Stimulated activated CD4-positive, alpha-beta T cell treated with anti-CD3 and anti-CD28 coated beads, Interleukin-12 subunit alpha, Interleukin-12 subunit beta, amount 100 ng/mL, for 24 hours (primary cell): ENCODE data around the gene TECPR1.

Experiments
- DNase-seq, 2 experiments: peaks; one replicate each; pipeline ENCODE4 v3.0.0-alpha.2; 2020; ENCODE audit warnings: low read depth in 2 of 2

Gene TECPR1

DNA sequence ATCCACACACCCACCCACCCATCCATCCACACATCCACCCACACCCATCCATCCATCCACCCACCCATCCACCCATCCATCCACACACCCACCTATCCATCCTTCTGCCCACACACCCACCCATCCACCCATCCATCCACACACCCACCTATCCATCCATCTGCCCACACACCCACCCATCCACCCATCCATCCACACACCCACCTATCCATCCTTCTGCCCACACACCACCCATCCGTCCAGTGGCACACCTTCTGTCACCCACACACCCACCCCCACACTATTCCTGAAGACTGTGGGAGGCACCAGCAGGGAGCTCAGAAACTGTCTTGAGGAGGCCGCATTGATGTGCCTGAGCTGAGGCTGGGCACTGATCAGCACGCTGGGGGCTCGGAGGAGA is 9.1 kb downstream of the TECPR1 start:
- no peak for DNase-seq

DNA sequence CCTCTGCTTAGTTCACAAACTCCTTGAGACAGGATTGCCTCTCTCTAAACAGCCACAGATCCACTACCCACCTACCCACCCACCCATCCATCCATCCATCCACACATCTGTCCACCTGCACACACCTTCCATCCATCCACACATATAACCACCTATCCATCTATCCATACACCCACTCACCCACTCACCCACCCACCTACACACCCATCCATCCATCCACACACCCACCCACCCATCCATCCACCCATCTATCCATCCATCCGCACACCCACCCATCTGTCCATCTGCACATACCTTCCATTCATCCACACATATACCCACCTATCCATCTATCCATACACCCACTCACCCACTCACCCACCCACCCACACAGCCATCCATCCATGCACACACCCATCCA is 9.7 kb downstream of the TECPR1 start:
- DNase-seq: no peak

DNA sequence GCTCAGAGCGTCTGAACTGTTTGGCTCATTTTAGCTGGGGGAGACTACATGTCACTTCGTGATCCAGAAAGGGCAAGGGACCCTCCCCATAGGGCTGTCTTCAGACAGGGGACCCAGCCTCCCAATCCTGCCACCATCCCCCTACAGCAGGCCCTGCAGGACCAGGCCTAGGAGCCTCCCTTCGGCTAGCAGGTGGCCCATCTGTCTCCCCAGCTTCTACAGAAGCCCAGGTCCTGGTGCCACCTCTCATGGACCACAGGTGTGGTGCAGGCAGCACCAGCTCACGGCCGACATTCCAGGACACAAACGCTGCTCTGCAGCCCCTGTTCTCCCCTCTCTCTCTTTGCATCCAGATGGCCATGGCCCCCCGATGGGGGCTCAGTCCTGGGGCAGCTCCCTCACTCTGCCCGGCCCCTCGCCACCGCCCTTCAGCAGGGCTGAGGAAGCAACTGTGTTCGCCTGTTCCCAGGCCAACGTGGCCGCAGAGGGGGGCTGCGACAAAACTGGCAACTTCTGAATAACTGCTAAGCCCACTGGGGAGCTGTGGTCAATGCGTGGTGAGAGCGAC is 10.3 kb downstream of the TECPR1 start:
- no peak for DNase-seq

DNA sequence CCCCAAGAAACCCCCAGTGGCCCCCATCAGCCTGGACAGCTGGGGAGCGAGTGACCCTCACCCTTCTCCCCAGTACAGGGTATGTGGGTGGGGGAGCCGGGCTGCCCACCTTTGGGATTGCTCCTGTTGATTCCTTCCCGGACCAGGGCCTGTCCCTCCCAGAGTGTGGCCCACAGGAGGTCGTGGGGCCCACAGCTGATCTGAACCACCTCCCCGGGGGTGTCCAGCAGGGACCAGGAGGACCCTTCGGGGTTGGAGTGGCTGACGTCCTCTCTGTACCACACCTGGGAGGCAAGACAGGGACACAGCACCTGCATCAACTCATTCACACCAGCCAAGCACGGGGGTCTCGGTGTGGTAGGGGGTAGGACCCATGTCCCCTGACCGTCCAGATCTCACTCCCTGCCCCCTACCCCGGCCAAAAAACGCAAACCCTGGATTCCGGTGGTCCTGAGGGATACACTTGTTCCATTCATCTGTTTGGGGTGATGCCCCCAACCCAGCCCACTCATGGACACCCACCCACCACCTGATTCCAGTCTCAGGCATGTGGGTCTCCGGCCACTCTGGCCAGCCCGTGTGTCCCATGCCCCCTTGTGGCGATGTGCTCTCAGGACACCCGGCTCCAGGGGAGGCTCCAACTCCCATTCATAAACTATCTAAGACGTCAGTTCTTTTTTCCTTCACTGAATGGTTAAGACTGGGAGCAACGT is 10.9 kb downstream of the TECPR1 start:
- DNase-seq: no peak

DNA sequence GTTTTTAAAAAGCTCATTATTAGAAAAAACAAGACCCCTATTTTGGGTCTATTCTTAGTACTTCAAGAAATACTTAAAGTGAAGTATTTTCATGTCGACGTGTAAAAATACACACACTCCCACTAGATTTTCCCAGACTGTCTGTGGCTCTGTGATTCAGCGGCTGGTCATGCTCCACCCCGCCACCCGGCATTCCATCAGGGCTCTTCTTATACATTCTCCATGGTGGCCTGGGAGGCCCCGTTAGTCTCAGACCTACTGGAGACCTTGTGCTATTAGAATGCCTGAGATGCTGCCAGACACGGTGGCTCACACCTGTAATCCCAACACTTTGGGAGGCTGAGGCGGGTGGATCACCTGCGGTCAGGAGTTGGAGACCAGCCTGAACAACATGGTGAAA is 13.1 kb downstream of the TECPR1 start:
- DNase-seq: no peak

DNA sequence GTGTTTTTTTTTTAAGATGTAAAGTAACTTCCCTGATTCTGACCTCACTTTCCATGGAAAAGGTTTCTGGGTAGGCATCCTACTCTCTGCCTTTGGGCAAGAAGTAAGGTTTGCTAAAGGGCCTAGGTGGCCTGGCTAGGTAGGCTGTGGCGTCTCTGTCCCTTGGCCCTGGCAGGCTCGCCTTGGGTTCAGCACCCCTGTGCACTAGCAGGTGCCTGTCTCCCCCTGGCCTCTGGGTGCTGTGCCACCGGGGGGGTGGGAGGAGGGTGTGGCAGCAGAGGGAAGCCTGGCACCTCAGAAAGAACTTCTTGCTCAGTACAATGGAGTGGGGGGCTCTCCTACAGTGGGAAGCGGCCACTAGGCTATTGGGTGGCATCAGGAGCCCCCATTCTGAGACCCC is 14.0 kb downstream of the TECPR1 start:
- no peak for DNase-seq

DNA sequence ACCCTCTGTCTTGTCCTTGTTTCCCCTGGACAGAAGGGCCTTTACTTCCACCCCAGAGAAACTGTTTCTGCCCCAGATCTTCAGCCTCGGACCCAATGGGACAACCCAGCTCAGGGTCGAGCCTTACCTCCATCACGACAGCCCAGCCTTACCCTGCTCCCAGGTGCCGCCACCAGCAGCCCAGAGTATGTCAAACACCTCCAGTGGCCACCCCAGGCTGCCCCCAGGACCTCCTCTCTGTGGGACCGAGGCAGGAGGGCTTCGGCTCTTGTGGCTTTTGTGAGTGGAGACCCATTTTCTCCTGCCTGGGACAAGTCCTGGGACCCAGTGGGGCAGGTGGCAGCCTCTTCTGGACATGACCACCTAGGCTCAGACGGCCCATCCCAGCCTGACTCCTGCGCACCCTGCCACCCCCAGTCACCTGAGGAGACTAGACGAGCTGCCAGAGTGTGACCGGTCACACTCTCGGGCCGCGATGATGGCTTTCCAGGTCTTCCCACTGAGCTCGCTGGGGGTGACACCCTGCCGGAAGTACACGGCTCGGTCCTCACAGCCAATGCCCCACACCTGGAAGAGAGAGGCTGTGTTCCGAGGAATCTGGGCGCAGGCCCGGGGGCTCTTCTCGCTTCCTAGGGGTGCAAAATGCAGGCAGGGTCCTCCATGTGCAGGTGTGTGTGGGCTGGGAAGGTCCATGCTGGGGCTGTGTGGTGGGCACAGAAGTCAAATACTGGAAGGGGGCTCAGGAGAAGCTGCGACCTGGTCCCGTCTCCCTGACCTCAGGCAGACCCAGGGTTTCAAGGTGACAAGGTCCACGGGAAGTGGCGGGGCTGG is 15.5 kb downstream of the TECPR1 start:
- DNase-seq: no peak

DNA sequence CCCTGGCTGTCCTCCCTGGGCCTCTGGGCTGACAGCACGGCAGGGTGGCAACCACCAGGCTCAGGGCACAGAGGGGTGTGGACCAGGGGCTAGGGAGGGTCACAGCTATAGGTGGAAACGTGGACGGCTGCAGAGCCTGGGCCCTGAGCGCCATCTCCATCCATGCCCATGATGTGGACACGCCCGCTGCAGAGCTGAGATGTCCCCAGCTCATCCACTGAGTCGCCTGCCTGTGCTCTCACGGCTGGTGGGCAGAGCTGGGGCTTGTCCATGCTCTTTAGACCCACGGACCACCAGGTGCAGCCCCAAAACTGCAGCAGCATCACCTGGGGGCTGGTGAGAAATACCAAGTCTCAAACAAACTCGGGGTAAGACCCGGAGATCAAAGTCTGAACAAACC is 16.1 kb downstream of the TECPR1 start:
- DNase-seq: no peak

DNA sequence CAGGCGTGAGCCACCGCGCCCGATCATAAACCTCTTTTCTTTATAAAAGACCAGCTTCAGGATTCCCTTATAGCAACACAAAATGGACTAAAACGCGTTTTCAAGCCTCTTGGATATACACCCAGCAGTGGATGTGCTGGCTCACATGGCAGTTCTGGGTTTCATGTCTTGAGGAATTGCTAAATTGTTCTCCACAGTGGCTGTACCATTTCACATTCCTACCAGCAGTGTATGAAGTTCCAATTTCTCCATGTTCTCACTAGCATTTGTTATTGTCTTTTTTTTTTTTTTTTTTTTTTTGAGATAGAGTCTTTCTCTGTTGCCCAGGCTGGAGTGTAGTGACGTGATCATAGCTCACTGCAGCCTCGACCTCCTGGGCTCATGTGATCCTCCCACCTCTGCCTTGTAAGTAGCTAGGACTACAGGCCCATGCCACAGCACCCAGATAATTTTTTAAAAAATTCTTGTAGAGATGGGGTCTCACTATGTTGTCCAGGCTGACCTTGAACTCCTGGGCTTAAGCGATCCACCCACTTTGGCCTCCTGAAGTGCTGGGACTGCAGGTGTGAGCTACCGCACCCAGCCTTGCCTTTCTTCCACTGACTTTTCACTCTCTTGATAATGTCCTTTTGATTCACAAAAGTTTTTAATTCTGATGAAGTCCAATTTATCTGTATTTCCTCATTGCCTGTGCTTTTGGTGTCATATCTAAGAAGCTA is 17.4 kb downstream of the TECPR1 start:
- DNase-seq: no peak

DNA sequence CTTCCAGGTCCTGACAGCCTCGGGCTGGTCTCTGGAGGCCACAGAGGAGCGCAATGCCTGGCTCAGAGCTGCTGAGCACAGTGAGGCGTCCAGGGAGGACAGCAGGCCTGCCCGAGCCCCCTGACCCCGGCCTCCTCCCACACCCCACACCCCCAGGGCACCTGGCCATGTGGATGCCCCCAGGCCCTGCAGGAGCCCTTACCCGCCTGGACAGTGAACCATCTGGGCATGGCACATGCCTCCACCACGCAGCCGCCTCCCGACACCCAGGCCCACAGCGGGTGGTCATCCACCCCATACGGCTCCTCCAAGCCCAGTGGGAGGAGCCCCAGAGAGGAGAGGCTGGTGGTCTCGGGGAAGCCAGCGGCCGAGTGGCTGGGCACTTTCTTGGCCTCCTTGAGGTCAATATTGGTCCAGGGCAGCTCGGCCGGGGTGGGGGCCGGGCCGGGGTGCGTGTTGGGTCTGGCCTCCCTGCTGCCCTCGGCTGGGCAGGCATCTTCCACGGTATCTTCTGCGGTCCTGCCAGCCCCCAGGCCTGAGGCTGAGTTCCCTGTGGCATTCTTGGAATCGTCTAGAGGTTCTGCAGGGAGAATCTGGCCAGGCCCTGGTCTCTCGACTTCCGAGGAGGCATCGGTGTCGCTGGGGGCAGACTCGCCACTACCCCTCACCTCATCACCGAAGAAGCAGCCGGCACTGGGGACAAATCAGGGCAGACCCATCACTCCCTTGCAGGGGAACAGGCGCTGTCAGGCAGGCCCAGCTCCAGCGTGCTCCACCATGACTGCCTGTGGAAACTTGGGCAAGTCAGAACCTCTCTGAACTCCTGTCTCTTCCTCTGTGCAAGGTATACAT is 18.6 kb downstream of the TECPR1 start:
- no peak for DNase-seq

DNA sequence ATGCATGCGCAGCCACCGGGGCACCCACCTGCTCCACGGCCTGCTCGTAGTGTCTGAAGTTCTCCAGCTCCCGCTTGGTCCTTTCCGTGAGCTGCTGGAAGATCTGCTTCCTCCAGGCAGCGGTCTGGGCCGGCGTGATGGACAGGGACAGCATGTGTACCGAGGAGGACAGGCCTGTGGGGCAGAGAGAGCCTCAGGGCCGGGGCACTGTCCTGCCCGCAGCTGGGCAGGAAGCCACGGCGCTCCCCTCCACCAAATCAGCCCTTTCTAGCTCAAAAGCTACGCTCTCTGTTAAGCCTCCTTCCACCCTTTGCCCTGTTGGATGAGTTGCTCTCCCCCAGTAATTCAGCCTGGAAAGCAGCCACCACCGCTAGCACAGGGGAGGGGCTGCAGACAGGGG is 19.2 kb downstream of the TECPR1 start:
- no peak for DNase-seq

DNA sequence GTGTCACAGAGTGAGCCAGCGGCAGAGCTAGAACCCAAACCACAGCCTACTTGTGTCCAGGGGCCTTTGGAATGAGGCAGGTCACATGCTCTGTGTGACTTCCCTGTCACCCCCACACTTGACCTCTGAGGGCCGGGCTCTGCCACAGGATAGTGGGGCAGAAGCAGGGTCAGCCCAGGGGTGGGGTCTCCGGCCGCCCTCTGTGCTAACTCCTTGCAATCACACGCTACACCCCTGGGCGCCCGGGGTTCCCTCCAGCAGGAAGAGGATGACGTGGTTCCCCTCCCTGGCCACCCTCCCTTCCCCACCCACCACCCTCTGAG is 19.8 kb downstream of the TECPR1 start:
- no peak for DNase-seq

DNA sequence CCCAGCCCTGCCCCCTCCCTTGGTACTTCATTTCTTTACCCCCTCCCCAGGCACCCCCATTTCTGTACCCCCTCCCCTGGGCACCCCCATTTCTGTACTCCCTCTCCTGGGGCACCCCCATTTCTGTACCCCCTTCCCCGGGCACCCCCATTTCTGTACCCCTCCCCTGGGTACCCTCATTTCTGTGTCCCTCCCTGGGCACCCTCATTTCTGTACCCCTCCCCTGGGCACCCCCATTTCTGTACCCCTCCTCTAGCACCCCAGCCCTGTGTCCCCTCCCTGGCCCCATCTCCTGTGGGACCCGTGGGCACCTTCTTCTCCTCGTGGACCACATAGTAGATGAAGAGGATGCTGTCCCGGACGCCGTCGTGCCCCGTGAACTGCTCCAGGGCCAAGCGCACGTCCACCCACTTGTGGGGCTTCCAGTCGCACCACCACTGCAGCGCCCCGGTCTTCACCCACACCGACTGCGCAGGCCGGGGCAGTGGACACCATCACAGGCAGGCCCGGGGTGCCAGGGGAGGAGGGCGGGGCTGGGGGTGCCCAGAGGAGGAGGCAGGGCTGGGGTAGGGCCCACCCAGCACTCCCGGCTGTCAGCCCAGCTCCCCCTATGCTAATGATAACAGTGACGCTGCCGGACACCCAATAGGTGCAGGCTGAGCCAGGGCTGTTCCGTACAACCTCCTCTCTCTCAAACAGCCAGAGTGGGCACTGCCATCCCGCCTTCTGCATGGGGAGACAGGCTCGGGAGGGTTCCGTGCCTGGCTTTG is 20.4 kb downstream of the TECPR1 start:
- DNase-seq: no peak

DNA sequence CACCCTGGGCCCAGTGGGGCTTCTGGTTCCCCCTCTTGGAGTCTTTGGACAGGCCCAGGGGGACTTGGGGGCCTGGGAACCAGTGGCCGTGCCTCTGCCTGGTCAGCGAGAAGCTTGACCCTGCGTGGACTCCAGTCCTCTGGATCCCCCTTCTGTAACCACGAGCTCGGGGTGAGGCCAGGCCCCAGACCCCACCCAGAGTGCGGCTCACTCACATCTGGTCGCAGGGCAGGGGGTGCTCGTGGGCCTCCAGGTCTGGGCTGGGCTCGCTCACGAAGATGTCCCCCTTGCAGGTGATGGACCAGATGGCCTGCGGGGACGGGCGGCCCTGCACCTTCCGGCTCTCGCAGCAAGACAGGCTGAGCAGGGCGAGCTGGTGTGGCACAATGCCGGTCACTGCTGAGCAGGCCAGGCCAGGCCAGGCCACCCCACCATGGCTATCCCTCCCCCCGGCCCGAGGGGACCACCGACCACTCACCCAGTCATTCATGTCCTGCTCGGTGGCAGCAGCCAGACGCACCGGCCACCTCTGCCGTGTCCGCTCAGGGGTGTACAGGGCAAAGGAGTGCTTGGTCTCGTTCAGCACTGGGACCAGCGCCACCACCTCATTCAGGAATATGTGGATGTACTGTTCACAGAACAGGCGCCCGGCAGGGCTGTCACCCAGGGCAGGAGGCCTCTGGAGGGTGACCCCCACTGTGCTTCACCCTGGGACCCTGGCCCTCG is 21.1 kb downstream of the TECPR1 start:
- no peak for DNase-seq

DNA sequence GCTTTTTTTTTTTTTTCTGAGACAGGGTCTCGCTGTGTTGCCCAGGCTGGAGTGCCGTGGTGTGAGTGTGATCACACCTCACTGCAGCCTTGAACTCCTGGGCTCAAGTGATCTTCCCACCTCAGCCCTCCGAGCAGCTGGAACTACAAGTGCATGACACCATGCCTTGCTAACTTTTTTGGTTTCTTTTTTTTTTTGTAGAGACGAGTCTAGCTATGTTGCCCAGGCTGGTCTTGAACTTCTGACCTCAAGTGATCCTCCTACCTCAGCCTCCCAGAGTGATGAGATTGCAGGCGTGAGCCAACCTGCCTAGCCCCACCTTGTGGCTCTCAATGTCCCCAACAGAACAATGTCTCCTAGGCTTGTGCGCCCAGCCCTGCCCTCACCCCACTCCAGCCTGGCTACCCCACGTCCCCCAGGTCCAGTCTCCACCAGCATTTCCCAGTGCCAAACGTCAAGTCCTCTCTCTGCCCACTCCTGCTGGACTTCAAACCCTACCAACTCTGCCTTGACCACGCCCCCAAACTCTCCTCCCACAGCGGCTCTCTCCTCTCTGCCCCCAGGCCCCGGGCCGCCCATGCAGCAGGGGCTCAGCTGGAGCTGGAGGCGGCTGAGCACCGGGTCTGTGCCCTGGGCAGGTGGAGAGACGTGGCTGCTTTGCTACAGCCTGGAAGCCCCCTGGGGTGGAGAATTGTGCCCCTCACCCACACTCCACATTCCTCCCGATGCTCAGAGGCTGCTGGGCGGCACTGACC is 21.9 kb downstream of the TECPR1 start:
- no peak for DNase-seq

DNA sequence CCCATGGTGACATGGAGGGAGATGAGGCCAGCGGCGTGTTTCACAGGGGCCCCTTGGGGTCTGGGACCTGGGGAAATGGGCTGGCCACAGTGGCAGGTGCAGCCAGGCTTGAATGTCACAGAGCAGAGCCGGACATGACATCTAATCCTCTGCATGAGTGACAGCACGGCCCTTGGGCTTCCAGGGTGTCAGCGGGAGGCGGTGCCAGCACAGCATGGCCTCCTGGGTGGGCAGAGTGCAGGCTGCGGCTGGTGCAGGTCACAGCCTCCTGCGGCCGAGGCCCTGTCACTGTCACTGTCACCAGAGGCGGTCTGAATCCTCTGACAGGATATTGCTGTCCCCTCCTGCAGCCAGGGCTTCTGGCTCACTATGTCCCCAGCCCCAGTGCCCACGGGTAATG is 22.6 kb downstream of the TECPR1 start:
- no peak for DNase-seq

DNA sequence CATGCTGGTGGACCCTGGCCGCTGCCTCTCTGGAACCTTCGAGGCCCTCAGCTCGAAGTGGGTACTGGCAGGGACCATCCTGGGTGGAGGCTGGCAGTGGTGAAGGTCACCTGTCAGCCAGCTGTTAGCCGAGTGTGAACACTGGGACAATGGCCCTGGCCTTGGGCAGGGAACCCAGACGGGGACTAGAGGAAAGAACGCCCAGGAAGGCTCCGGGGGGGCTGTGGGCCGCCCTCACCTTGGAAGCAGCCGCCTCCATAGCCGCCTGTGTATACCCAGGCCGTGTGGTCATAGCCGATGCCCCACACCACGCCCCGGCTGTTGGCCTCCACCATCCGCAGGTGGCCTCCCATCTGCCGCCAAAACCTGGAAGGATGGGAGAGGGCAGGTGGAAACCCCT is 23.2 kb downstream of the TECPR1 start:
- DNase-seq: no peak

DNA sequence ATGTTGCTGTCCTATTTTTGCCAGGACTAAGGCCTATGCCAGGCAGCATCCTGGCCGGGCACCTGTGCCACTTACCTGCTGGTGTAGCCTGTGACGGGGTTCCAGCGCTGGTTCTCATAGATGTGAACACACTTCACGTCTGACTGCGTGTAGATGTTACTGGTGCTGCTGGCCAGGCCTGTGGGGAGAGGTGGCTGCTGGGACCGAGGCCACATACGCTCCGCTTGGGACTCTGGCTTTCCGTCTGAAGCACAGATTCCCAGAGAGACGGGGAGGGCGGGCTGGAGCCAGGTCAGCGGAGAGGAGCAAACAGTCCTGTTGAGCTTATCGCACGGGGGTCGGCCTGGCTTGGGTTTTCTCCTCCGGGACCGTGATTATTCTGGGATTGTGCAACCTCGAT is 24.1 kb downstream of the TECPR1 start:
- DNase-seq: no peak

DNA sequence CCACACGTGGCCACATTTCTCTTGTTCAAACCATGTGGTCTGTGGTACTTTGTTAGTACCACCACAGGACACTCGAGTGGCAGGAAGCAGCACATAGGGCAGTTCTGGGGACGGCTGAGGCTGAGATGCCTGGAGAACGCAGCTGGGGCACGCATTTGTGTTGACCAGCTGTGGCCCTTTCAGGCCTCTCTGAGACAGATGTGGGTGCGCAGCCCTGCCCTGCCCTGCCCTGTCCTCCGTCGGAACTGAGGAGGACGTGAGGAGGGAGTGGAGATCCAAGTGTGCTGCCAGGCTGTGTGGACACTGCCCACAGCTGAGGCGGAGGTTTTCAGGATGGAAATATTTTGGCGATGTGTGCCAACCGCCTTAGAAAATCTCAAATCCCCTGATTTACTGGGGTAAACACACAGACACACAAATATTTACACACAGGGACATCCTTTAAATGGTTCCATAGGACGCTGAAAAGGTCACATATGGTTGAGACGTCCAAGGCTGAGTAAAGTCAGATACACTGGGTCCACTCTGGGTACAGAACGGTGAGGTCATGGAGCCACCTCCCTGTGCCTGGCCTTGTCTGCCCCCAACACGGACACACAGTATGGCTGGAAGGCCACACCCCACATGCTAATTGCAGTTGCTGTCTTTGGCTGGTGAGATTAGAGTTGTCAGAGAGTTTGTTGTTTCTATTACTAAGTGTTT is 26.0 kb downstream of the TECPR1 start:
- no peak for DNase-seq
